HepG2 (cell line): Measurements from ENCODE around the gene ZNF821. TPM values are rescaled to one million over a fixed set of nuclear protein-coding genes. Genes with fewer than 3 reads are reported as not detected.

ENCODE experiments used
- KMT2B ChIP-seq: IDR thresholded peaks from 2 replicates; pipeline ENCODE4 v1.6.1; 2016; ENCODE audit warnings: missing genetic modification reagents, missing compliant biosample characterization
- ONECUT2 ChIP-seq: sonication (generic); formaldehyde crosslinking; IDR thresholded peaks from 2 replicates; pipeline ENCODE4 v1.4.0; 2020; ENCODE audit warnings: missing genetic modification reagents
- SMARCC2 ChIP-seq: fragments of 450-650 bp; IDR thresholded peaks from 2 replicates; pipeline ENCODE4 v1.6.1; 2017; ENCODE audit warnings: antibody characterized with exemption, mild to moderate bottlenecking
- TFE3 ChIP-seq: IDR thresholded peaks from 2 replicates; pipeline ENCODE4 v1.6.1; 2016
- ZNF124 ChIP-seq: sonication (generic); formaldehyde crosslinking; IDR thresholded peaks from 2 replicates; pipeline ENCODE4 v1.4.0; 2020; ENCODE audit warnings: missing genetic modification reagents
- polyA plus RNA-seq, 8 experiments: library from polyadenylated mRNA; depleted of rRNA in 3 of 8; stranded (reverse) in 7 of 8; unstranded in 1 of 8; fragments of >200 nt; fragmentation: Illumina TruSeq in 4 of 8; extraction: Trizol in 4 of 8; gene quantifications; 2 replicates each; pipeline versions ENCODE4 v1.2.1 to v1.2.3, GENCODE V29; 2011 to 2016; ENCODE audit warnings: low read depth in 4 of 8, missing spikeins in 1 of 8, mixed read lengths in 1 of 8; ENCODE audit not compliant: insufficient read depth in 1 of 8
- total RNA-seq, 5 experiments: library from RNA; depleted of rRNA; stranded (reverse); fragments of >200 nt; fragmentation: Illumina TruSeq; extraction: Trizol; gene quantifications; 2 replicates each; pipeline ENCODE4 v1.2.3, GENCODE V29; 2016; ENCODE audit warnings: low read depth in 1 of 5
- TF ChIP-seq, protein P1 (sequence below): sonication (generic); formaldehyde crosslinking; IDR thresholded peaks from 2 replicates; pipeline ENCODE4 v1.4.0; 2020; ENCODE audit warnings: missing genetic modification reagents
- TF ChIP-seq, protein P2 (sequence below): sonication (generic); formaldehyde crosslinking; IDR thresholded peaks from 2 replicates; pipeline ENCODE4 v1.4.0; 2020; ENCODE audit warnings: mild to moderate bottlenecking, missing genetic modification reagents, borderline replicate concordance
- TF ChIP-seq, protein P3 (sequence below): sonication (generic); formaldehyde crosslinking; IDR thresholded peaks from 2 replicates; pipeline ENCODE4 v1.8.0; 2022; ENCODE audit warnings: mild to moderate bottlenecking, missing genetic modification reagents, moderate library complexity
- TF ChIP-seq, protein P4 (sequence below): sonication (generic); formaldehyde crosslinking; IDR thresholded peaks from 2 replicates; pipeline ENCODE4 v1.5.0; 2020; ENCODE audit warnings: missing genetic modification reagents

Gene ZNF821
- total and polyA plus RNA-seq, 2 of the 13 experiments (the other 11 are each of a cell fraction or from before 2014, with no cell fraction given), result 7.0 to 9.1 TPM

- TF ChIP-seq, protein P1, sequence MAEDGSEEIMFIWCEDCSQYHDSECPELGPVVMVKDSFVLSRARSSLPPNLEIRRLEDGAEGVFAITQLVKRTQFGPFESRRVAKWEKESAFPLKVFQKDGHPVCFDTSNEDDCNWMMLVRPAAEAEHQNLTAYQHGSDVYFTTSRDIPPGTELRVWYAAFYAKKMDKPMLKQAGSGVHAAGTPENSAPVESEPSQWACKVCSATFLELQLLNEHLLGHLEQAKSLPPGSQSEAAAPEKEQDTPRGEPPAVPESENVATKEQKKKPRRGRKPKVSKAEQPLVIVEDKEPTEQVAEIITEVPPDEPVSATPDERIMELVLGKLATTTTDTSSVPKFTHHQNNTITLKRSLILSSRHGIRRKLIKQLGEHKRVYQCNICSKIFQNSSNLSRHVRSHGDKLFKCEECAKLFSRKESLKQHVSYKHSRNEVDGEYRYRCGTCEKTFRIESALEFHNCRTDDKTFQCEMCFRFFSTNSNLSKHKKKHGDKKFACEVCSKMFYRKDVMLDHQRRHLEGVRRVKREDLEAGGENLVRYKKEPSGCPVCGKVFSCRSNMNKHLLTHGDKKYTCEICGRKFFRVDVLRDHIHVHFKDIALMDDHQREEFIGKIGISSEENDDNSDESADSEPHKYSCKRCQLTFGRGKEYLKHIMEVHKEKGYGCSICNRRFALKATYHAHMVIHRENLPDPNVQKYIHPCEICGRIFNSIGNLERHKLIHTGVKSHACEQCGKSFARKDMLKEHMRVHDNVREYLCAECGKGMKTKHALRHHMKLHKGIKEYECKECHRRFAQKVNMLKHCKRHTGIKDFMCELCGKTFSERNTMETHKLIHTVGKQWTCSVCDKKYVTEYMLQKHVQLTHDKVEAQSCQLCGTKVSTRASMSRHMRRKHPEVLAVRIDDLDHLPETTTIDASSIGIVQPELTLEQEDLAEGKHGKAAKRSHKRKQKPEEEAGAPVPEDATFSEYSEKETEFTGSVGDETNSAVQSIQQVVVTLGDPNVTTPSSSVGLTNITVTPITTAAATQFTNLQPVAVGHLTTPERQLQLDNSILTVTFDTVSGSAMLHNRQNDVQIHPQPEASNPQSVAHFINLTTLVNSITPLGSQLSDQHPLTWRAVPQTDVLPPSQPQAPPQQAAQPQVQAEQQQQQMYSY (CRISPR knock-in tag), result peak; percentile 80; the same call in 1 of the 2 replicates
- peak; percentile 72; the same call in 1 of the 2 replicates for TF ChIP-seq ZNF124 (CRISPR knock-in tag)
- TF ChIP-seq SMARCC2, result no peak
- TF ChIP-seq ONECUT2 (CRISPR knock-in tag), result no peak
- TF ChIP-seq, protein P2, sequence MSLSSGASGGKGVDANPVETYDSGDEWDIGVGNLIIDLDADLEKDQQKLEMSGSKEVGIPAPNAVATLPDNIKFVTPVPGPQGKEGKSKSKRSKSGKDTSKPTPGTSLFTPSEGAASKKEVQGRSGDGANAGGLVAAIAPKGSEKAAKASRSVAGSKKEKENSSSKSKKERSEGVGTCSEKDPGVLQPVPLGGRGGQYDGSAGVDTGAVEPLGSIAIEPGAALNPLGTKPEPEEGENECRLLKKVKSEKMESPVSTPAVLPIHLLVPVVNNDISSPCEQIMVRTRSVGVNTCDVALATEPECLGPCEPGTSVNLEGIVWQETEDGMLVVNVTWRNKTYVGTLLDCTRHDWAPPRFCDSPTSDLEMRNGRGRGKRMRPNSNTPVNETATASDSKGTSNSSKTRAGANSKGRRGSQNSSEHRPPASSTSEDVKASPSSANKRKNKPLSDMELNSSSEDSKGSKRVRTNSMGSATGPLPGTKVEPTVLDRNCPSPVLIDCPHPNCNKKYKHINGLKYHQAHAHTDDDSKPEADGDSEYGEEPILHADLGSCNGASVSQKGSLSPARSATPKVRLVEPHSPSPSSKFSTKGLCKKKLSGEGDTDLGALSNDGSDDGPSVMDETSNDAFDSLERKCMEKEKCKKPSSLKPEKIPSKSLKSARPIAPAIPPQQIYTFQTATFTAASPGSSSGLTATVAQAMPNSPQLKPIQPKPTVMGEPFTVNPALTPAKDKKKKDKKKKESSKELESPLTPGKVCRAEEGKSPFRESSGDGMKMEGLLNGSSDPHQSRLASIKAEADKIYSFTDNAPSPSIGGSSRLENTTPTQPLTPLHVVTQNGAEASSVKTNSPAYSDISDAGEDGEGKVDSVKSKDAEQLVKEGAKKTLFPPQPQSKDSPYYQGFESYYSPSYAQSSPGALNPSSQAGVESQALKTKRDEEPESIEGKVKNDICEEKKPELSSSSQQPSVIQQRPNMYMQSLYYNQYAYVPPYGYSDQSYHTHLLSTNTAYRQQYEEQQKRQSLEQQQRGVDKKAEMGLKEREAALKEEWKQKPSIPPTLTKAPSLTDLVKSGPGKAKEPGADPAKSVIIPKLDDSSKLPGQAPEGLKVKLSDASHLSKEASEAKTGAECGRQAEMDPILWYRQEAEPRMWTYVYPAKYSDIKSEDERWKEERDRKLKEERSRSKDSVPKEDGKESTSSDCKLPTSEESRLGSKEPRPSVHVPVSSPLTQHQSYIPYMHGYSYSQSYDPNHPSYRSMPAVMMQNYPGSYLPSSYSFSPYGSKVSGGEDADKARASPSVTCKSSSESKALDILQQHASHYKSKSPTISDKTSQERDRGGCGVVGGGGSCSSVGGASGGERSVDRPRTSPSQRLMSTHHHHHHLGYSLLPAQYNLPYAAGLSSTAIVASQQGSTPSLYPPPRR (CRISPR knock-in tag), result peak; percentile 87
- TF ChIP-seq KMT2B (CRISPR knock-in tag), result peak; percentile 92
- TF ChIP-seq, protein P3, sequence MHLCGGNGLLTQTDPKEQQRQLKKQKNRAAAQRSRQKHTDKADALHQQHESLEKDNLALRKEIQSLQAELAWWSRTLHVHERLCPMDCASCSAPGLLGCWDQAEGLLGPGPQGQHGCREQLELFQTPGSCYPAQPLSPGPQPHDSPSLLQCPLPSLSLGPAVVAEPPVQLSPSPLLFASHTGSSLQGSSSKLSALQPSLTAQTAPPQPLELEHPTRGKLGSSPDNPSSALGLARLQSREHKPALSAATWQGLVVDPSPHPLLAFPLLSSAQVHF (CRISPR knock-in tag), result peak; percentile 79
- TF ChIP-seq TFE3 (CRISPR knock-in tag), result peak; percentile 85; the same call in 1 of the 2 replicates
- TF ChIP-seq, protein P4, sequence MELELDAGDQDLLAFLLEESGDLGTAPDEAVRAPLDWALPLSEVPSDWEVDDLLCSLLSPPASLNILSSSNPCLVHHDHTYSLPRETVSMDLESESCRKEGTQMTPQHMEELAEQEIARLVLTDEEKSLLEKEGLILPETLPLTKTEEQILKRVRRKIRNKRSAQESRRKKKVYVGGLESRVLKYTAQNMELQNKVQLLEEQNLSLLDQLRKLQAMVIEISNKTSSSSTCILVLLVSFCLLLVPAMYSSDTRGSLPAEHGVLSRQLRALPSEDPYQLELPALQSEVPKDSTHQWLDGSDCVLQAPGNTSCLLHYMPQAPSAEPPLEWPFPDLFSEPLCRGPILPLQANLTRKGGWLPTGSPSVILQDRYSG (CRISPR knock-in tag), result peak; percentile 96
Observed at GRCh38 chr16:71894921-71895678, 11.1 kb upstream of the ZNF821 start, which contains the start of gene IST1 (continued).
